Smooth muscle cell (in vitro differentiated cells): ENCODE results near the gene COL26A1. TPM values are rescaled to one million over a fixed set of nuclear protein-coding genes. Genes with fewer than 3 reads are reported as not detected.

ENCODE experiments used
- DNase-seq: peaks from one replicate; lab custom pipeline; 2025; ENCODE audit not compliant: unreplicated experiment; lab: John Stamatoyannopoulos, UW
- H2AFZ ChIP-seq: fragments of 200-600 bp; sonication (generic); 2 replicates; pipeline ENCODE4 v1.6.0; 2016; ENCODE audit warnings: antibody characterized with exemption, low read depth, mild to moderate bottlenecking
- H3F3A ChIP-seq: fragments of 200-600 bp; sonication (generic); 2 replicates; pipeline ENCODE4 v1.6.0; 2017; ENCODE audit warnings: antibody characterized with exemption, low read depth
- H3K27ac ChIP-seq: fragments of 200-600 bp; sonication (generic); 2 replicates; pipeline ENCODE4 v1.5.1; 2016; ENCODE audit warnings: low read depth, mild to moderate bottlenecking
- H3K27me3 ChIP-seq: fragments of 200-600 bp; sonication (generic); 2 replicates; pipeline ENCODE4 v1.6.1; 2016; ENCODE audit warnings: low read depth, mild to moderate bottlenecking
- H3K36me3 ChIP-seq: fragments of 200-600 bp; sonication (generic); 2 replicates; pipeline ENCODE4 v1.5.1; 2016; ENCODE audit warnings: low read depth
- H3K4me1 ChIP-seq: fragments of 200-600 bp; sonication (generic); 2 replicates; pipeline ENCODE4 v1.5.1; 2016; ENCODE audit warnings: low read depth
- H3K4me2 ChIP-seq: fragments of 200-600 bp; sonication (generic); 2 replicates; pipeline ENCODE4 v1.6.0; 2016; ENCODE audit warnings: mild to moderate bottlenecking
- H3K4me3 ChIP-seq: fragments of 200-600 bp; sonication (generic); 2 replicates; pipeline ENCODE4 v1.5.1; 2016; ENCODE audit warnings: mild to moderate bottlenecking
- H3K79me2 ChIP-seq: fragments of 200-600 bp; sonication (generic); 2 replicates; pipeline ENCODE4 v1.6.0; 2016; ENCODE audit warnings: low read depth, mild to moderate bottlenecking
- H3K9ac ChIP-seq: fragments of 200-600 bp; sonication (generic); 2 replicates; pipeline ENCODE4 v1.6.0; 2016; ENCODE audit warnings: low read depth
- H3K9me3 ChIP-seq: fragments of 200-600 bp; sonication (generic); replicated peaks from 2 replicates; pipeline ENCODE4 v1.5.1; 2016; ENCODE audit warnings: low read depth
- H4K20me1 ChIP-seq: fragments of 200-600 bp; sonication (generic); 2 replicates; pipeline ENCODE4 v1.6.0; 2016; ENCODE audit warnings: low read depth
- CTCF ChIP-seq: fragments of 200-600 bp; sonication (generic); IDR thresholded peaks from 2 replicates; pipeline ENCODE4 v1.5.1; 2017; ENCODE audit warnings: borderline replicate concordance, mild to moderate bottlenecking, antibody characterized with exemption; ENCODE audit not compliant: insufficient read depth, poor library complexity, severe bottlenecking
- WGBS: methylation state at CpG from one replicate; pipeline ENCODE4 v1.1.7; 2016; ENCODE audit warnings: low lambda C conversion rate; 5-methylcytosine and 5-hydroxymethylcytosine counted together
- polyA plus RNA-seq: library from polyadenylated mRNA; unstranded; fragments of >200 nt; fragmentation: Nextera tagmentation; extraction: Ambion mirVana; gene quantifications from 2 replicates; pipeline ENCODE4 v1.2.1, GENCODE V29; 2016
- total RNA-seq: library from RNA; depleted of rRNA; stranded (reverse); fragments of >200 nt; gene quantifications from 2 replicates; pipeline ENCODE4 v1.2.3, GENCODE V29; 2014

COL26A1 gene
- total and polyA plus RNA-seq, 2 experiments from 2014 or later: 4.9 to 13.2 TPM

- Histone ChIP-seq H3K4me1 (no peaks in the 10 kb centered on the region), H3K9ac (no peak overlapping the region), H3K79me2 (no peaks in the 10 kb centered on the region), H4K20me1 (no peaks in the 10 kb centered on the region), H3K27ac (no peak overlapping the region), H3K4me2 (no peak overlapping the region), H3K27me3 (no peaks in the 10 kb centered on the region), H2AFZ (no peak overlapping the region), H3F3A (no peaks in the 10 kb centered on the region), H3K36me3 (no peaks in the 10 kb centered on the region), H3K4me3 (no peak overlapping the region), H3K9me3 (no peaks in the 10 kb centered on the region)
- WGBS: 94% methylated on average over 11 of the region's 11 CpGs
- TF ChIP-seq CTCF: no peak
- DNase-seq: no peak
Observed at GRCh38 chr7:101534873-101535272, 172.2 kb downstream of the COL26A1 start.

- Histone ChIP-seq H3K9me3 (no peaks in the 10 kb centered on the region), H3K27me3 (no peaks in the 10 kb centered on the region), H3F3A (no peaks in the 10 kb centered on the region), H3K27ac (no peak overlapping the region), H3K4me2 (no peak overlapping the region), H4K20me1 (no peaks in the 10 kb centered on the region), H3K79me2 (no peaks in the 10 kb centered on the region), H3K36me3 (no peaks in the 10 kb centered on the region), H2AFZ (no peak overlapping the region), H3K9ac (no peak overlapping the region), H3K4me1 (no peaks in the 10 kb centered on the region), H3K4me3 (no peak overlapping the region)
- no peak for DNase-seq
- no peak for TF ChIP-seq CTCF
- 56% methylated on average over 7 of the region's 7 CpGs for WGBS
Observed at GRCh38 chr7:101535351-101535751, 172.7 kb downstream of the COL26A1 start.

GRCh38 chr7:101536232-101536631 is 173.6 kb downstream of the COL26A1 start:
- Histone ChIP-seq H4K20me1 (no peaks in the 10 kb centered on the region), H3K27ac (no peak overlapping the region), H3K9ac (no peak overlapping the region), H2AFZ (no peak overlapping the region), H3K4me3 (no peak overlapping the region), H3K36me3 (no peaks in the 10 kb centered on the region), H3F3A (no peaks in the 10 kb centered on the region), H3K27me3 (no peaks in the 10 kb centered on the region), H3K9me3 (no peaks in the 10 kb centered on the region), H3K4me2 (no peak overlapping the region), H3K79me2 (no peaks in the 10 kb centered on the region), H3K4me1 (no peaks in the 10 kb centered on the region)
- no peak for TF ChIP-seq CTCF
- 77% methylated on average over 6 of the region's 6 CpGs for WGBS
- DNase-seq: no peak

- no peak overlapping the region for H3K4me2 ChIP-seq
- no peaks in the 10 kb centered on the region for H3K4me1 ChIP-seq
- DNase-seq: no peak
- no peaks in the 10 kb centered on the region for H3F3A ChIP-seq
- H3K9me3 ChIP-seq: no peaks in the 10 kb centered on the region
- H3K9ac ChIP-seq: no peak overlapping the region
- H3K4me3 ChIP-seq: no peak overlapping the region
- no peak overlapping the region for H2AFZ ChIP-seq
- H3K36me3 ChIP-seq: no peaks in the 10 kb centered on the region
- 97% methylated on average over 4 of the region's 4 CpGs for WGBS
- H3K27me3 ChIP-seq: no peaks in the 10 kb centered on the region
- no peak for TF ChIP-seq CTCF
- no peaks in the 10 kb centered on the region for H3K79me2 ChIP-seq
- H3K27ac ChIP-seq: no peak overlapping the region
- no peaks in the 10 kb centered on the region for H4K20me1 ChIP-seq
Observed at GRCh38 chr7:101536668-101537067, 174.0 kb downstream of the COL26A1 start.
